HEK293 (cell line): ENCODE data around the gene PPP2R5D.

Source experiments
- CTCF ChIA-PET: fragments of 350-600 bp; formaldehyde crosslinking; extraction: SDS; loops from one replicate; lab custom pipeline; 2021; ENCODE audit warnings: antibody characterized with exemption; lab: Yijun Ruan, JAX
- POLR2A ChIA-PET: fragments of 300-600 bp; formaldehyde crosslinking; extraction: SDS; loops from one replicate; lab custom pipeline; 2020; ENCODE audit warnings: antibody characterized with exemption, inconsistent platforms; lab: Yijun Ruan, JAX
- H3K27ac ChIP-seq: fragments of 200-500 bp; sonication (Bioruptor generic); 2 replicates; pipeline ENCODE4 v1.5.1; 2014; ENCODE audit warnings: low read depth, low read length, control low read depth, inconsistent platforms; ENCODE audit errors: extremely low read depth
- H3K36me3 ChIP-seq, 2 experiments: fragments of 200-500 bp in 1 of 2; sonication (Bioruptor generic) in 1 of 2; 1 replicate in 1 of 2; 2 replicates in 1 of 2; pipeline ENCODE4 v1.5.1; 2014 to 2017; ENCODE audit warnings: inconsistent platforms in 2 of 2, low read length in 2 of 2; ENCODE audit not compliant: control insufficient read depth in 2 of 2, insufficient read depth in 1 of 2
- H3K4me1 ChIP-seq: fragments of 200-500 bp; sonication (Bioruptor generic); 2 replicates; pipeline ENCODE4 v1.5.1; 2014; ENCODE audit warnings: mild to moderate bottlenecking, low read length, inconsistent platforms; ENCODE audit not compliant: control insufficient read depth, insufficient read depth
- H3K4me3 ChIP-seq: 2 replicates; pipeline ENCODE4 v1.5.1; 2011; ENCODE audit warnings: low read depth, mild to moderate bottlenecking, control low read depth, low read length, moderate library complexity
- H3K9me3 ChIP-seq: fragments of 200-500 bp; sonication (Bioruptor generic); 2 replicates; pipeline ENCODE4 v1.5.1; 2014; ENCODE audit warnings: low read depth, low read length, inconsistent platforms; ENCODE audit not compliant: control insufficient read depth, insufficient read depth
- EGR2 ChIP-seq: fragments of 450-650 bp; formaldehyde crosslinking; IDR thresholded peaks from 2 replicates; pipeline ENCODE4 v1.5.1; 2016; ENCODE audit warnings: low read depth, missing biosample characterization, missing genetic modification characterization
- PRDM10 ChIP-seq: fragments of 450-650 bp; formaldehyde crosslinking; IDR thresholded peaks from 2 replicates; pipeline ENCODE4 v1.5.1; 2016; ENCODE audit warnings: missing biosample characterization, missing genetic modification characterization
- RBAK ChIP-seq: fragments of 450-650 bp; formaldehyde crosslinking; IDR thresholded peaks from 2 replicates; pipeline ENCODE4 v1.5.1; 2016; ENCODE audit warnings: missing biosample characterization, missing genetic modification characterization
- WT1 ChIP-seq: fragments of 450-650 bp; formaldehyde crosslinking; IDR thresholded peaks from 2 replicates; pipeline ENCODE4 v1.5.1; 2016; ENCODE audit warnings: missing biosample characterization, missing genetic modification characterization
- ZBTB48 ChIP-seq: fragments of 450-650 bp; formaldehyde crosslinking; IDR thresholded peaks from 2 replicates; pipeline ENCODE4 v1.5.1; 2016; ENCODE audit warnings: missing biosample characterization, missing genetic modification characterization
- ZFHX2 ChIP-seq: fragments of 450-650 bp; formaldehyde crosslinking; conservative IDR thresholded peaks from 2 replicates; pipeline ENCODE4 v1.5.1; 2016; ENCODE audit warnings: missing biosample characterization, missing genetic modification characterization
- ZNF214 ChIP-seq: fragments of 450-650 bp; formaldehyde crosslinking; IDR thresholded peaks from 2 replicates; pipeline ENCODE4 v1.5.1; 2017; ENCODE audit warnings: missing biosample characterization, mild to moderate bottlenecking, missing genetic modification characterization, borderline replicate concordance
- ZNF341 ChIP-seq: fragments of 450-650 bp; formaldehyde crosslinking; IDR thresholded peaks from 2 replicates; pipeline ENCODE4; 2016; ENCODE audit warnings: low read depth, missing biosample characterization, missing genetic modification characterization
- ZNF433 ChIP-seq: fragments of 450-650 bp; formaldehyde crosslinking; IDR thresholded peaks from 2 replicates; pipeline ENCODE4 v1.5.1; 2016; ENCODE audit warnings: missing biosample characterization, missing genetic modification characterization, low read depth
- ZNF549 ChIP-seq: fragments of 450-650 bp; IDR thresholded peaks from 2 replicates; pipeline ENCODE4 v1.5.1; 2018; ENCODE audit warnings: missing biosample characterization, missing genetic modification characterization, mild to moderate bottlenecking, inconsistent platforms, moderate library complexity
- ZNF639 ChIP-seq: fragments of 450-650 bp; formaldehyde crosslinking; IDR thresholded peaks from 2 replicates; pipeline ENCODE4 v1.5.1; 2016; ENCODE audit warnings: missing biosample characterization, missing genetic modification characterization
- ZNF664 ChIP-seq: fragments of 450-650 bp; formaldehyde crosslinking; IDR thresholded peaks from 2 replicates; pipeline ENCODE4 v1.5.1; 2016; ENCODE audit warnings: missing biosample characterization, missing genetic modification characterization
- ZNF76 ChIP-seq: fragments of 450-650 bp; formaldehyde crosslinking; IDR thresholded peaks from 2 replicates; pipeline ENCODE4; 2016; ENCODE audit warnings: low read depth, missing biosample characterization, missing genetic modification characterization, borderline replicate concordance
- ZNF777 ChIP-seq: fragments of 450-650 bp; formaldehyde crosslinking; IDR thresholded peaks from 2 replicates; pipeline ENCODE4 v1.5.1; 2017; ENCODE audit warnings: missing biosample characterization, missing genetic modification characterization, borderline replicate concordance
- ZNF785 ChIP-seq: fragments of 450-650 bp; formaldehyde crosslinking; IDR thresholded peaks from 2 replicates; pipeline ENCODE4 v1.5.1; 2016; ENCODE audit warnings: missing biosample characterization, missing genetic modification characterization
- ZSCAN30 ChIP-seq: fragments of 450-650 bp; IDR thresholded peaks from 2 replicates; pipeline ENCODE4 v1.5.1; 2018; ENCODE audit warnings: missing biosample characterization, mild to moderate bottlenecking, missing genetic modification characterization, moderate library complexity

PPP2R5D gene

GRCh38 chr6:42981836-42982235 is 2.5 kb upstream of the PPP2R5D start:
- no peak overlapping the region for H3K4me3 ChIP-seq
- TF ChIP-seq PRDM10 (tag by site-specific recombination) (peak; percentile 49), ZNF549 (tag by site-specific recombination) (no peak)
- ChIA-PET CTCF (no interaction called here), POLR2A (interaction anchor here (0.6 kb wide), 1 partner anchor 41 kb away, joined by 4 read pairs; no protein-coding TSS in a partner anchor)
- no peaks in the 10 kb centered on the region for H3K9me3 ChIP-seq
- H3K36me3 ChIP-seq, result peaks cover 5 to 8% of the 10 kb centered on the region in 2 experiments; a peak in 2 of 3 replicates
- H3K27ac ChIP-seq, result no peak overlapping the region
- no peaks in the 10 kb centered on the region for H3K4me1 ChIP-seq

- H3K9me3 ChIP-seq, result no peaks in the 10 kb centered on the region
- peaks cover 0 to 35% of the 10 kb centered on the region in 2 experiments; a peak in 2 of 3 replicates for H3K36me3 ChIP-seq
- ChIA-PET CTCF (interaction anchor here (0.7 to 1.5 kb wide), 5 partner anchors 11 to 1280 kb away, joined by 3 to 5 read pairs (median 3); no protein-coding TSS in a partner anchor), POLR2A (interaction anchor here (0.7 to 2.0 kb wide), 18 partner anchors 10 to 197 kb away, joined by 3 to 56 read pairs (median 11); partner anchors contain the start of genes CNPY3, CUL7, CUL9 and GNMT)
- H3K4me3 ChIP-seq, result peak overlapping the region; percentile 83
- peak overlapping the region; percentile 53; the same call in 1 of the 2 replicates for H3K27ac ChIP-seq
- no peaks in the 10 kb centered on the region for H3K4me1 ChIP-seq
- TF ChIP-seq ZNF341 (tag by site-specific recombination), result 0 out of 2 replicates have a peak, but pooled peaks have one; percentile 27
- TF ChIP-seq ZNF664 (tag by site-specific recombination), result no peak
- TF ChIP-seq ZSCAN30 (tag by site-specific recombination), result 0 out of 2 replicates have a peak, but pooled peaks have one; percentile 32
- TF ChIP-seq ZNF785, result no peak
- no peak for TF ChIP-seq ZNF777 (tag by site-specific recombination)
- no peak for TF ChIP-seq ZNF433
- peak; percentile 7; the same call in 1 of the 2 replicates for TF ChIP-seq ZBTB48 (tag by site-specific recombination)
- TF ChIP-seq WT1 (tag by site-specific recombination), result no peak
These were observed 630 bp downstream of the PPP2R5D start for GRCh38 chr6:42984924-42985475.

- TF ChIP-seq ZNF214 (tag by site-specific recombination) (no peak), EGR2 (peak; percentile 76), ZNF639 (tag by site-specific recombination) (no peak), ZFHX2 (tag by site-specific recombination) (peak; percentile 82), RBAK (tag by site-specific recombination) (no peak), ZNF76 (tag by site-specific recombination) (no peak)
- H3K4me1 ChIP-seq, result no peaks in the 10 kb centered on the region
- peaks cover 4 to 52% of the 10 kb centered on the region in 2 experiments; a peak in 2 of 3 replicates for H3K36me3 ChIP-seq
- no peak overlapping the region for H3K4me3 ChIP-seq
- no peak overlapping the region for H3K27ac ChIP-seq
- ChIA-PET POLR2A (interaction anchor here (0.7 to 2.2 kb wide), 7 partner anchors 9 to 66 kb away, joined by 3 to 18 read pairs (median 4); partner anchors contain the start of genes CNPY3, CUL7, PEX6 and RRP36), CTCF (interaction anchor here (0.6 to 1.7 kb wide), 6 partner anchors 9 to 156 kb away, joined by 3 to 10 read pairs (median 4); partner anchors contain the start of genes KLHDC3, MEA1 and PEX6)
- no peaks in the 10 kb centered on the region for H3K9me3 ChIP-seq
These were observed 3.4 kb downstream of the PPP2R5D start for GRCh38 chr6:42987533-42988451.
